ENCODE data around the gene STK11IP.

Gene STK11IP

DNA sequence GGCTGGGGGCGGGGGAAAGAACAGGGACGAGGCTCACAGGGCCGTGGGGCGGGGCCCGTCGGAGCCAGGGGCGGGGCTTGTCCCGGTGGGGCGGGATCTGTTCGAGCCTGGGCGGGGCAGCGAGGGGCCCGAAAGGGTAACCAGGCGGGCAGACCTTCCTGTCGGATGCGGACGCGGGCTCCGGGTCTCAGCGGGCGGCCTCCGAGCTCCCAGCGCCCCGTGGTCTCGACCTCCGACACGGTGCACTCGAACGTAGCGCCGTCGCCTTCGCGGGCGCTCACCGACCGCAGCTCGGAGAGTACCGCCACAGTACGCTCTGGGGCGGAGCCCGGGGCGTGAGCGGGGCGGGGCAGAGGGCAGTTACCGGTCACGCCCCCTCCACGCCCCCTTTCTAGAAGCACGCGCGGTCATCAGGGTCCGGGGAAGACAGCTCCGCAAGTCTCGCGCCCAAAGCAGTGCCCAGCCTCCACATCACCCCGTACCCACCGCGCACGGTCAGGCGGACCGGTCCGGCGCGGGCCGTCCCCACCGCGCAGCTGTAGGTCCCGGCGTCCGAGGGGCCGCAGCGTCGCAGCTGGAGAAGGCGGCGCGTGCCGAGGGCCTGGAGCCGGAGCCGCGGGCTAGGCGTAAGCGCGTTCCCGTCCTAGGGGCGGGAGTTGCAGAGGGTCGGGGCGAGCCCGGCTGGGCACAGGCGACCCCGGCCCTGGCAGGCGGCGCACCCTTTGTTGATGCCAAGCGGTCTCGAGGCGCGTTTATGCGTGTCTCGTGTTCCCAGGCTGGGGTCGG, 45.1 kb upstream of the STK11IP start:
- CTCF ChIA-PET: interaction anchor here (0.6 to 1.3 kb wide), 3 partner anchors 11 to 89 kb away, joined by 3 to 6 read pairs (median 4); a partner anchor contains a TSS
- TF ChIP-seq SP1 (IDR thresholded peaks at IDR 0.05) (peak; percentile 88), LEF1 (IDR thresholded peaks at IDR 0.05; ENCODE audit: borderline replicate concordance) (no peak), PKNOX1 (IDR thresholded peaks at IDR 0.05) (no peak), BHLHE40 (IDR thresholded peaks at IDR 0.05; ENCODE audit: borderline replicate concordance) (no peak), L3MBTL2 (conservative IDR thresholded peaks at IDR 0.05) (peak; percentile 40; the same call in 1 of the 2 replicates), HDGF (IDR thresholded peaks at IDR 0.05; ENCODE audit: borderline replicate concordance) (no peak)
- peak; percentile 90 for DNase-seq (ENCODE audit: extremely low spot score)
- POLR2A ChIA-PET: interaction anchor here (1.2 to 1.9 kb wide), 4 partner anchors 8 to 132 kb away, joined by 4 to 7 read pairs (median 6); partner anchors contain the start of gene STK11IP

DNA sequence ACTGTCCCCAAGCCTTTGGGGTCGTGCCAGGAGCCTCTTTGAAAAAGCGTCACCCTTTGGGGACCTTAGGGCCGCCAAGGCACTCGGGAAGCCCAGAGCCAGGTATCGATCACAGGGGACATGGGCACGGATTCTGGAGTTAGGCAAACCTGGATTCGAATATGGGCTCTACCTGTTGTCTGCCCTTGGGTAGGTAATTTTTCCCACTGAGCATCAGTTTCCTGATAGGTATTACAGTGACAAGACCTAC, 44.6 kb upstream of the STK11IP start:
- ChIA-PET CTCF (interaction anchor here (1.0 to 1.3 kb wide), 2 partner anchors 12 to 57 kb away, joined by 3 to 4 read pairs; a partner anchor contains a TSS), POLR2A (interaction anchor here (1.2 to 1.9 kb wide), 4 partner anchors 7 to 132 kb away, joined by 4 to 7 read pairs (median 6); partner anchors contain the start of gene STK11IP)
- DNase-seq (ENCODE audit: extremely low spot score): no peak
- no peak for TF ChIP-seq BHLHE40 (IDR thresholded peaks at IDR 0.05; ENCODE audit: borderline replicate concordance)
- no peak for TF ChIP-seq CTBP1 (IDR thresholded peaks at IDR 0.05; ENCODE audit: borderline replicate concordance)
- TF ChIP-seq SUZ12 (IDR thresholded peaks at IDR 0.05): no peak
- TF ChIP-seq ELF4 (IDR thresholded peaks at IDR 0.05): no peak
- no peak for TF ChIP-seq LEF1 (IDR thresholded peaks at IDR 0.05; ENCODE audit: borderline replicate concordance)
- no peak for TF ChIP-seq L3MBTL2 (conservative IDR thresholded peaks at IDR 0.05)
- TF ChIP-seq FOXM1 (IDR thresholded peaks at IDR 0.05; ENCODE audit: borderline replicate concordance): no peak
- no peak for TF ChIP-seq ARNT (IDR thresholded peaks at IDR 0.05)
- TF ChIP-seq FOXK2 (IDR thresholded peaks at IDR 0.05): no peak
- no peak for TF ChIP-seq NFRKB (IDR thresholded peaks at IDR 0.05)
- TF ChIP-seq HDGF (IDR thresholded peaks at IDR 0.05; ENCODE audit: borderline replicate concordance): no peak

DNA sequence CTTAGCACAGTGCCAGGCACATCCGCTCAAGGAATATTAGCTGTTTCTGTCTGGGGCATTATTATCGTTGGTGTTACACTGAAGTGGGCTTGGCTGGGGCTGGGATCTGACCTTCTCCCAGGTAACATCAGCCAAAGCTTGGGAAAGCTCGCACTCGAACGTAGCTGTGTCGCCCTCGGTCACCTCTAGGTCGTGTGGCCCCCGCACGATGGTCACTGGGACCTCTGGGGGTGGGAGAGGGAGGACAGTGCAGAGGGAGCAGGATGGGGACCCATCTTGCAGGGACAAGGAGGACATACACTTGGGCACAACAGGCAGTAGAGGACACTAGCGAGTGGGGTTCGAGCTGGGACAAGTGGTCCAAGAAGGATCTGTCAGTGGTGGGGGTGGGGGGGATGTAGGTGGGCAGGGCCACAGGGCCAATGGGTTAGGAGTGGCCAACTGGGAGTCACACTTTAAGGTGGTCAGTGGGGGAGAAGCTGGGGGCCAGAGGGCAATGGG, 44.1 kb upstream of the STK11IP start:
- CTCF ChIA-PET: interaction anchor here (1.3 kb wide), 1 partner anchor 58 kb away, joined by 3 read pairs; a partner anchor contains a TSS
- POLR2A ChIA-PET: interaction anchor here (1.5 to 1.9 kb wide), 2 partner anchors 17 to 132 kb away, joined by 4 to 6 read pairs; no protein-coding TSS in a partner anchor
- no peak for DNase-seq (ENCODE audit: extremely low spot score)
- no peak for TF ChIP-seq L3MBTL2 (conservative IDR thresholded peaks at IDR 0.05)
- no peak for TF ChIP-seq LEF1 (IDR thresholded peaks at IDR 0.05; ENCODE audit: borderline replicate concordance)

- no peak for DNase-seq (ENCODE audit: extremely low spot score)
- TF ChIP-seq BHLHE40 (IDR thresholded peaks at IDR 0.05; ENCODE audit: borderline replicate concordance) (no peak), SP1 (IDR thresholded peaks at IDR 0.05) (no peak), CTBP1 (IDR thresholded peaks at IDR 0.05; ENCODE audit: borderline replicate concordance) (no peak), LEF1 (IDR thresholded peaks at IDR 0.05; ENCODE audit: borderline replicate concordance) (no peak)
- CTCF ChIA-PET: no interaction called here
- POLR2A ChIA-PET: no interaction called here
Observed at GRCh38 chr2:219554350-219554749, 43.3 kb upstream of the STK11IP start.

DNA sequence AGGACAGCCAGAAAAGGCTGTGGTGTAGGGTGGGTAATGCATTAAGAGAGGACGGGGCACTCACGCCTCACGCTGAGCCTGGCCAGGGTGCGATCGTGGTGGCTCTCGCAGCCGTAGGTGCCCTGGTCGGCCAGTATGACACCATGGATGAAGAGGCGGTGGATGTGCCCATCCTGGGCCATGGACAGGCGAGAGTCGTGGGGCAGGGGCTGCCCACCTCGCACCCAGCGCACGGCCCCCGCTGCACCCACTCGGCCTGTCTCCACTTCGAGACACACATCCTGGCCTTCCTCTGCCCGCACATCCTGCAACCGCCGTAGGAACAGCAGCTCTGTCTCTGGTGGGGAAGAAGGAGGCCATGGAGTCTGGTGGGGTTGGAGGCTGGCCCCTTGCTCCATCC, 41.7 kb upstream of the STK11IP start:
- ChIA-PET POLR2A (interaction anchor here (0.6 kb wide), 1 partner anchor 11 kb away, joined by 3 read pairs; no protein-coding TSS in a partner anchor), CTCF (no interaction called here)
- DNase-seq (ENCODE audit: extremely low spot score): no peak
- TF ChIP-seq ARNT (IDR thresholded peaks at IDR 0.05): no peak
- no peak for TF ChIP-seq SUZ12 (IDR thresholded peaks at IDR 0.05)
- TF ChIP-seq TARDBP (IDR thresholded peaks at IDR 0.05): no peak
- no peak for TF ChIP-seq CTBP1 (IDR thresholded peaks at IDR 0.05; ENCODE audit: borderline replicate concordance)
- TF ChIP-seq BHLHE40 (IDR thresholded peaks at IDR 0.05; ENCODE audit: borderline replicate concordance): no peak
- no peak for TF ChIP-seq SP1 (IDR thresholded peaks at IDR 0.05)
- no peak for TF ChIP-seq NFRKB (IDR thresholded peaks at IDR 0.05)
- TF ChIP-seq FOXA1 (IDR thresholded peaks at IDR 0.05): no peak
- no peak for TF ChIP-seq L3MBTL2 (conservative IDR thresholded peaks at IDR 0.05)
- TF ChIP-seq HDGF (IDR thresholded peaks at IDR 0.05; ENCODE audit: borderline replicate concordance): no peak

DNA sequence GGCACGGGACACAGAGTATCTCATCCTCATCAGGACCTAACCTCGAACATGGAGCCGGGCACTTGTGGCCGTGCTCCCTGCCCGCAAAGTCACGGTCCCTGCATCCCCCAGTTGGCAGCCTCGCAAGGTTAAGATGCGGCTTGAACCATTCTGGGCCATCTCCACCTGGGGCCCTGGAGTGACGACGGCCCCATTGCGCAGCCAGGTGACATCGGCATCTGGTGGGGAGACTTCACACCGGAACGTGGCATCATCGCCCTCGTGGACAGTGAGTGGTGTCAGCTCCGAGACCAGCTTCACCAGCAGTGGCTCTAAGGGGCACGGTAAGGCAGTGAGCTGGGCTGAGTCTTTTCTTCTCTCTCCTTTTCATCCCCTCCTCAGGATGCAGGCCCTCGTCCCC, 41.2 kb upstream of the STK11IP start:
- CTCF ChIA-PET: no interaction called here

More for the DNA sequence above, 41.2 kb upstream of the STK11IP start:
- TF ChIP-seq CTBP1 (IDR thresholded peaks at IDR 0.05; ENCODE audit: borderline replicate concordance): no peak
- no peak for TF ChIP-seq BHLHE40 (IDR thresholded peaks at IDR 0.05; ENCODE audit: borderline replicate concordance)
- TF ChIP-seq PKNOX1 (IDR thresholded peaks at IDR 0.05): no peak
- no peak for TF ChIP-seq TARDBP (IDR thresholded peaks at IDR 0.05)
- no peak for TF ChIP-seq FOXK2 (IDR thresholded peaks at IDR 0.05)
- no peak for TF ChIP-seq L3MBTL2 (conservative IDR thresholded peaks at IDR 0.05)
- TF ChIP-seq FOXM1 (IDR thresholded peaks at IDR 0.05; ENCODE audit: borderline replicate concordance): no peak
- TF ChIP-seq SUZ12 (IDR thresholded peaks at IDR 0.05): no peak
- TF ChIP-seq HDGF (IDR thresholded peaks at IDR 0.05; ENCODE audit: borderline replicate concordance): no peak
- TF ChIP-seq ARNT (IDR thresholded peaks at IDR 0.05): no peak
- no peak for TF ChIP-seq FOXA1 (IDR thresholded peaks at IDR 0.05)
- TF ChIP-seq ZNF384 (IDR thresholded peaks at IDR 0.05): no peak
- TF ChIP-seq ELF4 (IDR thresholded peaks at IDR 0.05): no peak
- no peak for TF ChIP-seq LEF1 (IDR thresholded peaks at IDR 0.05; ENCODE audit: borderline replicate concordance)
- no peak for TF ChIP-seq SP1 (IDR thresholded peaks at IDR 0.05)
- TF ChIP-seq NFRKB (IDR thresholded peaks at IDR 0.05): no peak
- POLR2A ChIA-PET: interaction anchor here (0.6 kb wide), 1 partner anchor 12 kb away, joined by 3 read pairs; no protein-coding TSS in a partner anchor
- DNase-seq (ENCODE audit: extremely low spot score): no peak
